ENCODE measurements around the gene SLC38A11. TPM values are rescaled to one million over a fixed set of nuclear protein-coding genes. Genes with fewer than 3 reads are reported as not detected.
A peak's percentile ranks its signal among the peaks of the same experiment; 100 is the strongest.
"Not testable (repeated sequence)": the region's sequence is repeated elsewhere in the genome, so short reads cannot be mapped to it uniquely, and the experiment has no call there.

Gene SLC38A11
- 0.84 TPM for total RNA-seq
- long read RNA-seq, result 0 reads

- intact Hi-C loops (cut with DNase I), result no loop called here
- ATAC-seq (peak; percentile 71), DNase-seq (ENCODE audit: missing footprints) (peak; percentile 68)
These were observed at the start of gene SLC38A11 for GRCh38 chr2:164954954-164955701. TSS of gene SLC38A11 (minus strand) at chr2:164955525. CDS start at chr2:164955247, 278 bp downstream.

DNA sequence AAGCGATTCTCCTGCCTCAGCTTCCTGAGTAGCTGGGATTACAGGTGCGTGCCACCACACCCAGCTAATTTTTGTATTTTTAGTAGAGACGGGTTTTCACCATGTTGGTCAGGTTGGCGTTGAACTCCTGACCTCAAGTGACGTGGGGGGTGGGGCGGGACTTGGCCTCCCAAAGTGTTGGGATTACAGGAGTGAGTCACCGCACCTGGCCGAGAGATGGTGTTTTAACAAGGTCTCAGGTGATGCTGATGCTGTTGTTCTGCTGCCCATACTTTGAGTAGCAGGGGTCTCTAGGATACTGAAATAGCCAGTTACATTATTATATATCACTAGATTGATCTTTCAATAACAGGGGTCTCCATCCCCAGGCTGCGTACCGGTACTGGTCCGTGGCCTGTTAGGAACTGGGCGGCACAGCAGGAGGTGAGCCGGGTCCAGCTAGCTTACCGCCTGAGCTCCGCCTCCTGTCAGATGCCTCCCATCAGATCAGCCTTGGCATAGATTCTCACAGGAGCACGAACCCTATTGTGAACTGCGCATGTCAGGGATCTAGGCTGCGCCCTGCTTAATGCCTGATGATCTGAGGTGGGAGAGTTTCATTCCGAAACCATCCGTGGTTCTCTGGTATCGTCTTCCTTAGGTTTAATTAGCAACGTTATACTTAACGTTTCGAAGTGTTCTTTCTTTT, 48.3 kb upstream of the SLC38A11 start:
- intact Hi-C loops (cut with DNase I), result no loop called here
- ATAC-seq, result no peak
- no peak for DNase-seq (ENCODE audit: missing footprints)

- no peak for DNase-seq (ENCODE audit: missing footprints)
- ATAC-seq, result no peak
- intact Hi-C loops (cut with DNase I), result no loop called here
These were observed 47.3 kb upstream of the SLC38A11 start for GRCh38 chr2:165002638-165003037.

GRCh38 chr2:164994664-164995299, 39.5 kb upstream of the SLC38A11 start:
- intact Hi-C loops (cut with DNase I), result loop anchor here (5.0 kb wide), 1 partner anchor 298 kb away; no protein-coding TSS in a partner anchor
- DNase-seq (ENCODE audit: missing footprints); ATAC-seq: not testable (repeated sequence)

- intact Hi-C loops (cut with DNase I), result loop anchor here (5.0 kb wide), 1 partner anchor 299 kb away; no protein-coding TSS in a partner anchor
- DNase-seq (ENCODE audit: missing footprints) (no peak), ATAC-seq (no peak)
These were observed 38.1 kb upstream of the SLC38A11 start for GRCh38 chr2:164993287-164994016.

GRCh38 chr2:164992818-164993217, 37.5 kb upstream of the SLC38A11 start:
- ATAC-seq (peak; percentile 60), DNase-seq (ENCODE audit: missing footprints) (no peak)
- intact Hi-C loops (cut with DNase I), result loop anchor here (5.0 kb wide), 1 partner anchor 299 kb away; no protein-coding TSS in a partner anchor

GRCh38 chr2:164992093-164992454, 36.7 kb upstream of the SLC38A11 start:
- not testable (repeated sequence) for ATAC-seq; DNase-seq (ENCODE audit: missing footprints)
- intact Hi-C loops (cut with DNase I), result loop anchor here (5.0 kb wide), 1 partner anchor 300 kb away; no protein-coding TSS in a partner anchor

DNA sequence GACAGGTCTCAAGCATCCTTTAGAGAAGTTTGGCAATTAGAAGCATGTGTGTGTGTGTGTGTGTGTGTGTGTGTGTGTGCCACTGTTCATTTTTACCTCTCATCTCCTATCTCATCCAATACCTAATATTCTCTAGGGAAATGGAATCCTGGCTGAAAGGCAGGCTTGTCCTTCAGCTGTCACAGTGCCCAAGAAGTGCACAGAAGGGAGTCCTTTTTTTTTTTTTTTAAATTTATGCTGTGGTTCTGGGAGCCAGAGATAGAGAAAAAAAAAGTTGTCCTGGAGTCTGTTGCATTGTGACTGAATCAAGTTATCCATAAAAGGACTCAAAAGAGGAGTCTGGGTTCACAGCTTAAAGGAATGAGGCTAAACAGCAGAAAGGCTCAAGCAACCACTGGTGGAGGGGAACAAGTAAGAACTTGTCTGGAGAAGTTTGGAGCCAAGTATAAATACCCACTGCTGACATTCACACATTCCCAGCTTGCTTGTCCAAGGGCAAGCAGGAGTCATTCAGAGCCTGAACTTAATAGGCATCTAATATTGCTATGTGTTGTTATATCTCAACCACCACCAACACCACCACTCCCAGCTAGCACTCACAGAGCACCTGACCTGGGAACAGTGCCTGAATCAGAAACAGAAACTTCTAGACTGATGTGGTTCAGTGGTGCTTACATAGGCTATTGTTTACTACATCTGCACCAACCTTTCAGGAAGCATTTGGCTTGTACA, 36.2 kb upstream of the SLC38A11 start:
- not testable (repeated sequence) for DNase-seq (ENCODE audit: missing footprints)
- peak; percentile 36 for ATAC-seq
- intact Hi-C loops (cut with DNase I), result loop anchor here (5.0 kb wide), 1 partner anchor 301 kb away; no protein-coding TSS in a partner anchor

DNA sequence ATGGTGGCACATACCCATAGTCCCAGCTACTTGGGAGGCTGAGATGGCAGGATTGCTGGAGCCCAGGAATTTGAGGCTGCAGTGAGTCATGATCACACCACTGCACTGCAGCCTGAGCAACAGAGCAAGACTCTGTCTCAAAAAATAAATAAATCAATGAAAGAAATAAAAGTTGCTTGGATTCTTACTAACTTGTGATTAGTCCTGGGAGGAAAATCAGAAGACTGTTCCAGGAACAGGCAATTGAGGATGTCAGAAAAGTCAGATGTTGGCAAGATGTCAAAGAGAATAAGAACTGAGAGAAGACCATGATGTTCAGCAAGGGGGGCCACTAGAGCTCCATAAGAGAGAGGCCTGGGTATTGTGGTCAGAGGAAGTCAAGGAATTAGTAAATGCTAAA, 35.6 kb upstream of the SLC38A11 start:
- not testable (repeated sequence) for DNase-seq (ENCODE audit: missing footprints)
- intact Hi-C loops (cut with DNase I), result loop anchor here (5.0 kb wide), 1 partner anchor 301 kb away; no protein-coding TSS in a partner anchor
- ATAC-seq, result peak; percentile 38

DNA sequence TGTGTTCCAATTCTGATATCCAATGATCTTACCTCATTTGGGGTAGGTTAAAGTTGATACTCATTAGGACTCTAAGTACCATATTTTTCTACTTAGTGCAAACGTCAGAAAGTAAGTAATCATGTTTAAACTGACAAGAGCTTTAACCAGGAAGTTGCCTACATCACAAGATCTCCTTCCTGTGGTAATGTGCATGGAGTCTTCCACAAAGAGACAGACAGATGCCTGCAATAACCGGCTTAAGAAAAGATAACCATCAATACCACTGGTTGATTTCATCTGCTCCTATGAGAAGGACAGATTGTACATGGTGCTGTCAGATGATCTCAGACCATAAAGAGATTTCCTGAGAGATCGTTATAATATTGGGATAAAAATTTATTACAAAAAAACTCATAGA, 33.5 kb upstream of the SLC38A11 start:
- ATAC-seq; intact Hi-C loops (cut with DNase I); DNase-seq (ENCODE audit: missing footprints): not testable (repeated sequence)

- intact Hi-C loops (cut with DNase I); DNase-seq (ENCODE audit: missing footprints); ATAC-seq: not testable (repeated sequence)
These were observed 30.7 kb upstream of the SLC38A11 start for GRCh38 chr2:164986027-164986426.

DNA sequence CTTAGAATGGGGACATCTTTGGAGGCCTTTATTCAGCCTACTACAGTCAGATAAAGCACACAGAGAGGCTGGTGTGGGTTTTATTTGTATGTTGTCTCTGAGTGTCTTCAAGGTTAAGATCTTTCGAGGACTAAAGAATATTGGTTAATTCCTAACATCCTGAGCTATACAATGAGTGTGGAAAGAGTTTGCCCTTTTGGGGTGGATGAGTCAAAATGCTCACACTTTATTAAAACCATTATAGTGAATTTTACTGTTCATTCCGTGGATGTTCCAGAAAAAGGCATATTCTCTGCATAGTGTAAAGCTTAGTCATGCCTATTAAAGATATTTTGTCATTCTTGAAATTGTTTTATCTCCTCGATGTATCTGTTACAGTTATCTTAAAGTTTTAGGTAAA, 29.1 kb upstream of the SLC38A11 start:
- ATAC-seq, result no peak
- intact Hi-C loops (cut with DNase I), result no loop called here
- no peak for DNase-seq (ENCODE audit: missing footprints)

DNA sequence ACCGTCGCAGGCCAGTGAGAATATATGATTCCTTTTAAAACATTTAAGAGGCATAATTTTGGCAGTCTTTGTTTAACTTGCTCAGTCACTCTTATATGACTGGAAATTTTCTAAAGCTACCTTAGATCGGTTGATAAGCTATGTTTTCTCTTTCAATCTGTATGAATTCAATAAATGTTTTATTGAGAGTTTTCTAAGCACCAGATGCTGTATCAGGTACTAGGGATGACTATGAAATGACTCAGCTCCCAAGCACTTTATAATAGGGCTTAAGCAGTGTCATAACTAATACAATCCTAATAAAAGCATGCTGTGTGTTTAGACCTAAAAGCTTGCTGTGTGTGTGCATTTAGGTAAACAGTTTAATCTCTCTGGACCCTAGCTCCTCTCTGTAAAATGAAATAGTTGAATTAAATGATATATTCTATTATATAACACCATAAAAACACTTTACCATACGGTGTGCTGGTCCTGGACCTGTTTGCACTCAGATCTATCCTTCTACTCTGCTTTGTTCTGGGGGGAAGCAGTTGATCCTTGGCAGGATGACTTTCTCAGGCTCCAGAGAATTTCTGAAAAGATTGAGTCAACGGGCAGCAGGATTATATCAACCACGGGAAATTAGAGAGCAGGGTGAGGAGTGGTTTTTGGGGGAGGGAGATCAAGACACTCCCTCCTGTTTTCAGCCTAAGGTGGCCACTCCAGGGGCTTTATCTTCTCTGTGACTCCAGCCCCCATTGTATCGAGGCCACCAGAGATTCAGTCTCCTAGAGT, 26.1 kb upstream of the SLC38A11 start:
- intact Hi-C loops (cut with DNase I), result no loop called here
- ATAC-seq (no peak), DNase-seq (ENCODE audit: missing footprints) (no peak)

GRCh38 chr2:164980688-164981087, 25.4 kb upstream of the SLC38A11 start:
- ATAC-seq; DNase-seq (ENCODE audit: missing footprints); intact Hi-C loops (cut with DNase I): not testable (repeated sequence)

DNA sequence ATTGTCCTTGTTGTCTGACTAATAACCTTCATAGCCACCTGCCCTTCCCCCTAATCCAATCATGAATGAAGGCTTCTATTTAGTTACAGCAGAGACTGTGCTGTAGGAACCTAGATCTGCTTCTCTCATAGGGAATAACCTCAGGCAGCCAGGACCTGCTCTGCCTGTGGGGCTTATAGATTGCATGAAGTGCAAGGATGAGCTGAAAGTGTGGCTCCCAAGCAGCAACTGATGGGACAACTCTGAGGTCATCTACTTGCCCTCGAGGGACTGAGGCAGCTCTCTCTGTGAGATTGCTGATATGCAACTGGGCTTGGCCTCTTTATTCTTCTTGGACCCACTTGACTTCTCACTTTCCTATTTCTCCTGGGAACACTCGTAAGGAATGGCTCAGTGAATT, 23.8 kb upstream of the SLC38A11 start:
- intact Hi-C loops (cut with DNase I), result no loop called here
- no peak for ATAC-seq
- DNase-seq (ENCODE audit: missing footprints), result no peak

DNA sequence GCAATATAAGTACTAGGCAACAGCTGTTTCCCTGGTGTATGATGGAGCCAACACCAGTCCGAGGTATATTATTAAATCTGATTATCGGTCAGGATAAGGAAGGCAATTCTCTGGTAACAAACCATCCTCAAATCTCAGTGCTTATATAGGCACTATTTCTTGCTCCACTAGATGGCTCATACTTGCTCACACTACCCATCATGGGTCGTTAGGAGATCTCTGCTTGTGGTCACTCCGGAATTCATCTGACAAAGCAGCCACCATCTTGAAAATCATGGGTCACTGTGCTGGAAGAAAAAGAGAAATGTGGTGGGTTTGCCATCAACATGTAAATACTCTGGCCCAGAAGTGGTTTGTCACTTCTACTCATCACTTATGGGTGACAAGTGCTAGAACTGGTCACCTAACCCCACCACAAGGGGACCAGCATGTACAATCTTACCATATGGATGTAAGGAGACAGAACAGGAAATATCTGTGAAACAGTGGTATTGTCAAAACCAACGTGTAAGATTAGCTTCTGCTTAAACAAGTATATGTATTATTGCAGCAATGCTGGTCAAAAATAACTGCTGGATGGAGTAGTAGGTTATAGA, 21.6 kb upstream of the SLC38A11 start:
- intact Hi-C loops (cut with DNase I); ATAC-seq; DNase-seq (ENCODE audit: missing footprints): not testable (repeated sequence)

DNA sequence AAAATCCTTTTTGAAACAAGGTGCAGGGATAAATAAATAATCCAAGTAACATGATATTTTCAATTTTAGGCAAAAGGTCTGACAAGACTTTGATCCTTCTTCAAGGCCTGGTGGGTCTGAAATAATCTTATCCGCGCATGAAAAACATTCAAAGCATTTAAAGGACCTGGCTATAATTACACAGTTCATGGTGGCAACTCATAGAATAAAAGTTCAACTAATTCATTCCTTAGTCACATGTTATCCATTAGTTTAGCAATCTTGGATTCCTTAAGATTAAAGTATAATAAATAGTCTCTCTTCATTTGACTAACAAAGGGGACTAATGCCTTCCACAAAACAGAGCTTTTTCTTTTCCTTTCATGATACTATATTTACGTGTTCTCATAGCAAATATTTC, 21.0 kb upstream of the SLC38A11 start:
- ATAC-seq (no peak), DNase-seq (ENCODE audit: missing footprints) (no peak)
- intact Hi-C loops (cut with DNase I), result no loop called here
